H1 (cell line): ENCODE data around the gene GPNMB. TPM values are rescaled to one million over a fixed set of nuclear protein-coding genes. Genes with fewer than 3 reads are reported as not detected.
"Not testable (repeated sequence)": the region's sequence is repeated elsewhere in the genome, so short reads cannot be mapped to it uniquely, and the experiment has no call there.

ENCODE experiments used
- CTCF ChIA-PET: fragments of 300-600 bp; sonication (Branson Sonifier 250); formaldehyde crosslinking; loops from one replicate; lab custom pipeline; 2021; ENCODE audit not compliant: partially characterized antibody; lab: Charles Lee
- POLR2A ChIA-PET: fragments of 300-600 bp; sonication (Branson Sonifier 250); formaldehyde crosslinking; loops from one replicate; lab custom pipeline; 2021; ENCODE audit warnings: inconsistent platforms; ENCODE audit not compliant: partially characterized antibody; lab: Charles Lee
- DNase-seq, 2 experiments: peaks; one replicate each; pipeline versions ENCODE4 v3.0.0 to v3.0.0-alpha.2; 2010 to 2022; ENCODE audit warnings: low spot score in 2 of 2, low read depth in 1 of 2, mixed read lengths in 1 of 2
- FAIRE-seq: peaks from 2 replicates; lab custom pipeline; 2011; peaks lifted over from hg19 to GRCh38; lab: Jason Lieb, UNC
- H2AFZ ChIP-seq: 2 replicates; pipeline ENCODE4 v1.8.1; 2012; ENCODE audit warnings: low read length, inconsistent platforms
- H2AK5ac ChIP-seq: 2 replicates; pipeline ENCODE4 v1.6.1; 2013; ENCODE audit warnings: low read depth, low read length
- H2BK120ac ChIP-seq: replicated peaks from 2 replicates; pipeline ENCODE3; 2013; ENCODE audit warnings: low read depth, low read length, inconsistent platforms
- H2BK12ac ChIP-seq: 2 replicates; pipeline ENCODE4 v1.6.1; 2013; ENCODE audit warnings: low read depth, low read length
- H2BK15ac ChIP-seq: 2 replicates; pipeline ENCODE4 v1.6.1; 2013; ENCODE audit warnings: low read length
- H2BK20ac ChIP-seq: 2 replicates; pipeline ENCODE4 v1.6.1; 2013; ENCODE audit warnings: low read length
- H2BK5ac ChIP-seq: 2 replicates; pipeline ENCODE4 v1.6.1; 2013; ENCODE audit warnings: low read depth, low read length
- H3K14ac ChIP-seq: 2 replicates; pipeline ENCODE4 v1.6.1; 2013; ENCODE audit warnings: inconsistent platforms; ENCODE audit not compliant: insufficient read length
- H3K18ac ChIP-seq: 2 replicates; pipeline ENCODE4 v1.6.1; 2013; ENCODE audit warnings: low read length; ENCODE audit errors: extremely low read depth
- H3K23ac ChIP-seq: 2 replicates; pipeline ENCODE4 v1.6.1; 2013; ENCODE audit warnings: inconsistent platforms; ENCODE audit not compliant: insufficient read length
- H3K23me2 ChIP-seq: 2 replicates; pipeline ENCODE4 v1.6.1; 2013; ENCODE audit warnings: low read depth, low read length
- H3K27ac ChIP-seq: 2 replicates; pipeline ENCODE4 v1.6.1; 2011; ENCODE audit warnings: low read depth, low read length, inconsistent platforms
- H3K27me3 ChIP-seq, 4 experiments: replicated peaks in 1 of 4; 1 replicate in 1 of 4; 2 replicates in 3 of 4; pipeline versions ENCODE4 v1.6.1 to v1.8.1; 2011 to 2013; ENCODE audit warnings: low read length in 3 of 4, mild to moderate bottlenecking in 3 of 4, inconsistent platforms in 2 of 4, mixed read lengths in 2 of 4, moderate library complexity in 1 of 4; ENCODE audit not compliant: control insufficient read depth in 3 of 4, insufficient read depth in 3 of 4; ENCODE audit errors: extremely low read depth in 1 of 4
- H3K36me3 ChIP-seq, 4 experiments: 2 replicates each; pipeline versions ENCODE4 v1.6.1 to v1.8.1; 2011 to 2013; ENCODE audit warnings: mild to moderate bottlenecking in 4 of 4, low read length in 3 of 4, moderate library complexity in 2 of 4, control low read depth in 1 of 4, inconsistent platforms in 1 of 4; ENCODE audit not compliant: insufficient read depth in 4 of 4, control insufficient read depth in 2 of 4
- H3K4ac ChIP-seq: replicated peaks from 2 replicates; pipeline ENCODE3; 2013; ENCODE audit warnings: low read length, low read depth, mixed read lengths, inconsistent platforms; ENCODE audit not compliant: insufficient read length
- H3K4me1 ChIP-seq, 4 experiments: replicated peaks in 1 of 4; 1 replicate in 1 of 4; 2 replicates in 3 of 4; pipeline versions ENCODE4 v1.6.1 to v1.8.1; 2011 to 2013; ENCODE audit warnings: low read length in 3 of 4, inconsistent platforms in 2 of 4, mixed read lengths in 1 of 4; ENCODE audit not compliant: insufficient read depth in 4 of 4, control insufficient read depth in 3 of 4
- H3K4me2 ChIP-seq, 2 experiments: 2 replicates each; pipeline versions ENCODE4 v1.6.1 to v1.8.1; 2011 to 2013; ENCODE audit warnings: low read depth in 2 of 2, low read length in 2 of 2, control low read depth in 1 of 2, inconsistent platforms in 1 of 2, mild to moderate bottlenecking in 1 of 2; ENCODE audit not compliant: insufficient read depth in 1 of 2
- H3K4me3 ChIP-seq, 4 experiments: fragments of 200-600, 300-600 bp in 1 of 4; sonication (generic), shearing (Covaris generic), sonication (Bioruptor Twin) in 1 of 4; 2 replicates each; pipeline versions ENCODE4 v1.5.1 to v1.8.1; 2011 to 2016; ENCODE audit warnings: low read length in 4 of 4, low read depth in 3 of 4, control low read depth in 2 of 4, inconsistent platforms in 2 of 4, mild to moderate bottlenecking in 2 of 4, mixed read lengths in 1 of 4, moderate library complexity in 1 of 4; ENCODE audit not compliant: insufficient read depth in 2 of 4; ENCODE audit errors: extremely low read depth in 1 of 4
- H3K56ac ChIP-seq: replicated peaks from 2 replicates; pipeline ENCODE3; 2013; ENCODE audit warnings: low read depth, mild to moderate bottlenecking, mixed read lengths, low read length, inconsistent platforms; ENCODE audit not compliant: insufficient read length
- H3K79me1 ChIP-seq: 2 replicates; pipeline ENCODE4 v1.6.1; 2013; ENCODE audit warnings: low read depth, low read length, control low read depth
- H3K79me2 ChIP-seq, 2 experiments: 2 replicates each; pipeline versions ENCODE4 v1.6.1 to v1.8.1; 2012 to 2013; ENCODE audit warnings: low read length in 2 of 2, mild to moderate bottlenecking in 2 of 2, inconsistent platforms in 1 of 2; ENCODE audit not compliant: insufficient read depth in 2 of 2, control insufficient read depth in 1 of 2
- H3K9ac ChIP-seq, 4 experiments: replicated peaks in 1 of 4; 1 replicate in 1 of 4; 2 replicates in 3 of 4; pipeline versions ENCODE4 v1.6.1 to v1.8.1; 2011 to 2013; ENCODE audit warnings: low read depth in 3 of 4, low read length in 3 of 4, control low read depth in 2 of 4, mild to moderate bottlenecking in 2 of 4, moderate library complexity in 2 of 4, inconsistent platforms in 1 of 4; ENCODE audit errors: extremely low read depth in 1 of 4
- H3K9me3 ChIP-seq, 2 experiments: 2 replicates each; pipeline versions ENCODE4 v1.6.1 to v1.8.1; 2012 to 2013; ENCODE audit warnings: mild to moderate bottlenecking in 2 of 2, moderate library complexity in 2 of 2, control low read depth in 1 of 2, inconsistent platforms in 1 of 2, low read depth in 1 of 2, low read length in 1 of 2, mixed read lengths in 1 of 2; ENCODE audit not compliant: insufficient read depth in 2 of 2
- H4K20me1 ChIP-seq, 2 experiments: replicated peaks in 1 of 2; 2 replicates each; pipeline versions ENCODE3 to v1.8.1; 2011 to 2013; ENCODE audit warnings: inconsistent platforms in 2 of 2, low read length in 2 of 2, mild to moderate bottlenecking in 1 of 2; ENCODE audit not compliant: insufficient read depth in 2 of 2, control insufficient read depth in 1 of 2
- H4K5ac ChIP-seq: 2 replicates; pipeline ENCODE4 v1.6.1; 2013; ENCODE audit warnings: low read length, low read depth, mixed read lengths, inconsistent platforms; ENCODE audit not compliant: insufficient read length
- H4K8ac ChIP-seq: 2 replicates; pipeline ENCODE4 v1.8.0; 2013; ENCODE audit warnings: mild to moderate bottlenecking, moderate library complexity, low read length, inconsistent platforms; ENCODE audit not compliant: insufficient read depth; ENCODE audit errors: extremely low read depth
- H4K91ac ChIP-seq: replicated peaks from 2 replicates; pipeline ENCODE3; 2013; ENCODE audit warnings: low read length, mixed read lengths, inconsistent platforms; ENCODE audit not compliant: insufficient read length
- WGBS, 2 experiments: shearing (Covaris generic) in 1 of 2; methylation state at CpG; one replicate each; pipeline versions ENCODE4 v1.1.6 to v1.1.7; 2013 to 2015; ENCODE audit warnings: low lambda C conversion rate in 2 of 2, mixed read lengths in 2 of 2, inconsistent platforms in 1 of 2, low coverage in 1 of 2, missing lambda C conversion rate in 1 of 2; ENCODE audit not compliant: insufficient replicate concordance in 2 of 2, insufficient coverage in 1 of 2, insufficient read length in 1 of 2; ENCODE audit errors: extremely low coverage in 1 of 2, missing lambda C conversion rate in 1 of 2; 5-methylcytosine and 5-hydroxymethylcytosine counted together
- polyA plus RNA-seq, 7 experiments: library from polyadenylated mRNA; depleted of rRNA in 3 of 7; stranded (reverse) in 5 of 7; unstranded in 2 of 7; fragments of >200 nt in 5 of 7; fragments of 200-250 nt in 2 of 7; gene quantifications; 1 replicate in 5 of 7; 2 replicates in 1 of 7; 4 replicates in 1 of 7; pipeline versions ENCODE4 v1.2.1 to v1.2.3, GENCODE V29; 2011 to 2013; ENCODE audit warnings: missing spikeins in 2 of 7, mixed read lengths in 2 of 7
- total RNA-seq: library from RNA; stranded (reverse); fragmentation: NEBNext Ultra II Directional; extraction: Animal tissue kit (Norgen Biotek cat#: 25700); gene quantifications from 2 replicates; pipeline ENCODE4 v1.2.1, GENCODE V29; 2021

The GPNMB gene
- total and polyA plus RNA-seq, 2 of the 8 experiments (the other 6 are each of a cell fraction or from before 2014, with no cell fraction given) = 1.1 to 1.4 TPM

GRCh38 chr7:23224364-23224763 is 22.2 kb upstream of the GPNMB start:
- H3K9ac ChIP-seq, H3K79me2 ChIP-seq, POLR2A ChIA-PET: not testable (repeated sequence)

More at GRCh38 chr7:23224364-23224763, 22.2 kb upstream of the GPNMB start:
- CTCF ChIA-PET = interaction anchor here (0.9 to 1.8 kb wide), 3 partner anchors 10 to 66 kb away, joined by 3 to 6 read pairs (median 3); no protein-coding TSS in a partner anchor
- not testable (repeated sequence) for H4K20me1 ChIP-seq, H4K5ac ChIP-seq, H3K27ac ChIP-seq, H3K4me2 ChIP-seq, H2BK15ac ChIP-seq, H4K91ac ChIP-seq, H3K4me1 ChIP-seq, H2BK12ac ChIP-seq, H3K36me3 ChIP-seq, H3K4ac ChIP-seq, H2BK120ac ChIP-seq, H2AFZ ChIP-seq, H2BK20ac ChIP-seq, H3K4me3 ChIP-seq, H4K8ac ChIP-seq, H3K27me3 ChIP-seq, H3K79me1 ChIP-seq, H3K23ac ChIP-seq, H3K23me2 ChIP-seq, DNase-seq, H3K9me3 ChIP-seq, H2BK5ac ChIP-seq, H3K14ac ChIP-seq, H3K56ac ChIP-seq, H3K18ac ChIP-seq, FAIRE-seq, H2AK5ac ChIP-seq
- 90% methylated on average over 4 of the region's 4 CpGs; no CpG with 5 or more reads in 1 of the 2 experiments for WGBS, 2 experiments
